GM18498 (cell line): ENCODE measurements around the gene AATF.

Source experiments
- ATAC-seq: cut with Tn5 transposase; IDR thresholded peaks from one replicate; pipeline ENCODE4 v1.9.1; 2021; ENCODE audit warnings: mild to moderate bottlenecking, moderate library complexity; ENCODE audit not compliant: unreplicated experiment

AATF gene

GRCh38 chr17:37098152-37098551 lies 149.4 kb downstream of the AATF start:
- no peak for ATAC-seq

DNA sequence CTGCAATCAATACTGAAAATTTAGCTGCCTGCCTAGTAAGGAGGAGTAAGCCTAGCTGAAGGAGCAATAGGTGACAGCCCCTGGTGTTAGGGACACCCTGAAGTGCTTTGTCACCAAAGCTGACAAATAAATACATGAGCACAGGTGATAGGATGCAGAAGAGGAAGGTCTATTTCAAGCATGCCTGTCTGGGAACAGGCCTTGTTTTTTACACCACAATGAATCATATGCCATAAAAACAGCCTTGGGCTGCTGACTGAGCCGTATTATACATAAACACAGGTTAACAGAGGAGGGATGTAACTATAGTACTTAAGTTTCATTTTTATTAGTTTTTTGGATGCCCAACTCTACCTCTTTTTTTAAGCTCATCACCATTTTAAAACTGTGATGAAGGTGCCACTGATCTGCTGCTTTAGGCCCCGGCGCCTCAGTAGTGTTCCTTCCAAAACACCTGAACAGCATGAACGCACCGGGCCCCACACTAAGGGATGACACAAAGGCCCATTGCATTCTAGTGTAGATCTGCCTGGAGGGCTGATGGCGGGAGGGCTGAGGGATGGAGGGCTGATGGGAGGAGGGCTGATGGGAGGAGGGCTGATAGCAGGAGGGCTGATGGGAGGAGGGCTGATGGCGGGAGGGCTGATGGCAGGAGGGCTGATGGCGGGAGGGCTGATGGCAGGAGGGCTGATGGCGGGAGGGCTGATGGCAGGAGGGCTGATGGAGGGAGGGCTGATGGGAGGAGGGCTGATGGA lies 150.3 kb downstream of the AATF start:
- no peak for ATAC-seq

GRCh38 chr17:37100231-37100630 lies 151.5 kb downstream of the AATF start:
- no peak for ATAC-seq

DNA sequence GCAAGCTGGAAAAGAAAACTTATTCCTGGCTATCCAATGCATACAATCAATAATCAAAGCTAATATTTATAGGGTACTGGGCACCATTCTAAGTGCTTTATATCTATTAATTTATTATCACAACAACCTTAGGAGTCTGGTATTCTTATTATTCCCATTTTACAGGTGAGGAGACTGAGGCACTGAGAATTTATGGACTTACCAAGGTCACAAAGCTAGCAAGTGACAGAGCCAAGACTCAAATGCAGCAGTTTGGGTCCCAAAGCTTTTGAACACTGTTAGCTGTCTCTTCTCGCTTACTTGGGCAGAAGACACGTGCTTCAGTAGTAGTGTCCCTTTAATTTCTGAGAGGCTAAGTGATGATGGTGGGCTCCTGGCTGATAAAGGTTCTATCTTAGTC lies 152.6 kb downstream of the AATF start:
- no peak for ATAC-seq

DNA sequence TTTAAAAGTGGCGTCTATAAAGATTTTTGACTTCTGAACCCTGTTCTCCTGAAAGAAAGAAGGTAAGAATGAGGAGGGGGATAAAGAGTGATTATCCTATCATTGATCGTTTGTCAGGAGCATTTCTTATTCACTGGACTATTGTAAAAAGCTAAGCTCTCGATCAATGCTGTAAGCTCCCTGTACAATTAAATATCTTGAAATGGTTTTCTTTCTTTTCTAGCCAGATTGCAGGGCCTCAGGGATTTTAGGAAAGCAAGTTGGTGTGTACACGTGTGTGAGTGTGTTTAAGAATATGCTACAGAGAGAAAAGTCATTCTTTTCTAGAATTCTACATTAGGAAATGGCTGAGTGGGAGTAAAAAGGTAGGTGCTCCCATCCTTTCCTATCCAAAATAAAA lies 154.5 kb downstream of the AATF start:
- ATAC-seq, result no peak

DNA sequence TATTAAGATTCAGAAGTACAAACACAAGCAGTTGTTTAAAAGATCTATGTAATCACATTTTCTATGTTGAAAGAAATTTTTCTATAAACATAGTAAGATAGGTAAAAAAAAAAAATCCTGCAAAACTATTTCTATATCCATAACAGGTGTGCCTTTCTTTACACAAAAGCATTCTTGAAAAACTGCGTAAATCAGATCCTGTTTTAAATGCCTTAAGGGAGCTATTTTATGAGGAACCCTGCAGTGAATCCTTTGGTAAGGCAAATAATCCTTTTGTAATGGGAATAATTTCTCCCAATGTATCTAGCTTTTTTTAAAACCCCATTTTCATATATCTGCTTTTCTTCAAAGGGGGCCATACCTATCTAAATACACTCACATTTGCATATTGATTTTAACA lies 157.3 kb downstream of the AATF start:
- ATAC-seq, result no peak
